ENCODE results near the gene CLCN7. TPM values are rescaled to one million over a fixed set of nuclear protein-coding genes. Genes with fewer than 3 reads are reported as not detected.

The CLCN7 gene
- total and polyA plus RNA-seq, 2 of the 8 experiments (the other 6 are each of a cell fraction or from before 2014, with no cell fraction given), result 38.6 to 81.5 TPM

GRCh38 chr16:1514507-1514906 is 39.7 kb upstream of the CLCN7 start:
- Histone ChIP-seq H3K79me2 (ENCODE audit: control insufficient read depth in 1 of 2, insufficient read depth in 2 of 2, low read length in 2 of 2) (no peaks in the 10 kb centered on the region), H3K4me1 (replicated peaks in 1 of 4; ENCODE audit: control insufficient read depth in 3 of 4, insufficient read depth in 4 of 4, low read length in 3 of 4) (no peaks in the 10 kb centered on the region), H3K9me3 (ENCODE audit: insufficient read depth in 2 of 2, low read depth in 1 of 2, low read length in 1 of 2) (peaks cover 0 to 2% of the 10 kb centered on the region in 2 experiments; a peak in 2 of 4 replicates), H3K23me2 (ENCODE audit: low read depth, low read length) (no peaks in the 10 kb centered on the region), H3K27me3 (replicated peaks in 1 of 4; ENCODE audit: control insufficient read depth in 3 of 4, extremely low read depth in 1 of 4, insufficient read depth in 3 of 4, low read length in 3 of 4) (no peaks in the 10 kb centered on the region), H3K4me2 (ENCODE audit: insufficient read depth in 1 of 2, low read depth in 2 of 2, low read length in 2 of 2) (no peak overlapping the region), H2BK120ac (replicated peaks; ENCODE audit: low read depth, low read length) (no peak overlapping the region), H3K56ac (replicated peaks; ENCODE audit: insufficient read length, low read depth, low read length) (no peak overlapping the region), H2AFZ (ENCODE audit: low read length) (no peak overlapping the region), H2AK5ac (ENCODE audit: low read depth, low read length) (no peak overlapping the region), H4K5ac (ENCODE audit: insufficient read length, low read depth, low read length) (no peak overlapping the region), H3K14ac (ENCODE audit: insufficient read length) (no peak overlapping the region), H3K79me1 (ENCODE audit: low read depth, low read length) (no peaks in the 10 kb centered on the region; the same call in 1 of the 2 replicates), H3K23ac (ENCODE audit: insufficient read length) (no peak overlapping the region), H3K18ac (ENCODE audit: extremely low read depth, low read length) (no peak overlapping the region), H3K4me3 (ENCODE audit: extremely low read depth in 1 of 4, insufficient read depth in 2 of 4, low read depth in 3 of 4, low read length in 4 of 4) (no peak overlapping the region), H3K36me3 (ENCODE audit: control insufficient read depth in 2 of 4, insufficient read depth in 4 of 4, low read length in 3 of 4) (peaks cover 0 to 7% (median 2%) of the 10 kb centered on the region in 4 experiments; a peak in 4 of 8 replicates), H3K9ac (replicated peaks in 1 of 4; ENCODE audit: extremely low read depth in 1 of 4, low read depth in 3 of 4, low read length in 3 of 4) (no peak overlapping the region), H2BK5ac (ENCODE audit: low read depth, low read length) (no peak overlapping the region), H4K20me1 (replicated peaks in 1 of 2; ENCODE audit: control insufficient read depth in 1 of 2, insufficient read depth in 2 of 2, low read length in 2 of 2) (peaks cover 0 to 2% of the 10 kb centered on the region in 2 experiments), H2BK15ac (ENCODE audit: low read length) (no peak overlapping the region), H3K27ac (ENCODE audit: low read depth, low read length) (no peak overlapping the region), H4K91ac (replicated peaks; ENCODE audit: insufficient read length, low read length) (no peak overlapping the region), H2BK20ac (ENCODE audit: low read length) (no peak overlapping the region), H3K4ac (replicated peaks; ENCODE audit: insufficient read length, low read depth, low read length) (no peak overlapping the region), H2BK12ac (ENCODE audit: low read depth, low read length) (no peak overlapping the region), H4K8ac (ENCODE audit: extremely low read depth, insufficient read depth, low read length) (no peak overlapping the region)
- FAIRE-seq (no peak), DNase-seq (ENCODE audit: low read depth in 1 of 2, low spot score in 2 of 2) (no peak)
- TF ChIP-seq JUN (IDR thresholded peaks at IDR 0.05; ENCODE audit: low read depth, low read length), result no peak
- no peak for TF ChIP-seq HDAC6 (IDR thresholded peaks at IDR 0.05; ENCODE audit: low read depth, low read length)
- no peak for TF ChIP-seq ZNF274 (IDR thresholded peaks at IDR 0.05; ENCODE audit: borderline replicate concordance, extremely low read depth, low read length)
- TF ChIP-seq CHD2 (IDR thresholded peaks at IDR 0.05; ENCODE audit: low read length), result no peak
- no peak for TF ChIP-seq KDM4A (IDR thresholded peaks at IDR 0.05; ENCODE audit: low read depth, low read length, severe bottlenecking)
- TF ChIP-seq TCF12 (IDR thresholded peaks at IDR 0.05; ENCODE audit: low read depth, low read length), result no peak
- TF ChIP-seq JUND (IDR thresholded peaks at IDR 0.05; ENCODE audit: low read length), result no peak
- no peak for TF ChIP-seq CREB1 (IDR thresholded peaks at IDR 0.05)
- TF ChIP-seq CBX5 (IDR thresholded peaks at IDR 0.05; ENCODE audit: low read depth, low read length), result no peak
- no peak for TF ChIP-seq RNF2 (IDR thresholded peaks at IDR 0.05; ENCODE audit: borderline replicate concordance, low read depth, low read length, missing control alignments, poor library complexity, severe bottlenecking)
- TF ChIP-seq KDM1A (IDR thresholded peaks at IDR 0.05; ENCODE audit: borderline replicate concordance, low read length), result no peak
- POLR2A ChIA-PET (ENCODE audit: partially characterized antibody), result interaction anchor here (0.6 to 10.3 kb wide), 8 partner anchors 10 to 250 kb away, joined by 3 to 175 read pairs (median 4); partner anchors contain the start of genes CRAMP1, IFT140, PTX4 and TELO2
- CTCF ChIA-PET (ENCODE audit: partially characterized antibody), result no interaction called here
- WGBS, 2 experiments (ENCODE audit: extremely low coverage in 1 of 2, insufficient coverage in 1 of 2, insufficient read length in 1 of 2, insufficient replicate concordance in 2 of 2, low coverage in 1 of 2, low lambda C conversion rate in 2 of 2, missing lambda C conversion rate in 1 of 2), result 93% methylated on average over 3 of the region's 3 CpGs; no CpG with 5 or more reads in 1 of the 2 experiments
